Activated T-helper 1 cell treated with anti-CD3 and anti-CD28 coated beads, Interleukin-12 subunit alpha, Interleukin-12 subunit beta, Interleukin-2, Interleukin-4 antibody, amounts not matched to agents 30 ng/mL and 10 ng/mL and 1 ng/mL, durations not matched to agents 14 hours and 24 hours and 36 hours (primary cell): ENCODE results near the gene DTX1. TPM values are rescaled to one million over a fixed set of nuclear protein-coding genes. Genes with fewer than 3 reads are reported as not detected.
A peak's percentile ranks its signal among the peaks of the same experiment; 100 is the strongest.

Experiments used
- DNase-seq: peaks from one replicate; pipeline ENCODE4 v3.0.0; 2021; ENCODE audit warnings: low spot score
- H3K27ac Mint-ChIP-seq: one replicate; pipeline ENCODE4 v1.8.0; 2021; ENCODE audit warnings: mild to moderate bottlenecking, mixed read lengths
- H3K27me3 Mint-ChIP-seq: one replicate; pipeline ENCODE4 v1.8.0; 2022; ENCODE audit warnings: mild to moderate bottlenecking, moderate library complexity, mixed read lengths; ENCODE audit not compliant: insufficient read depth
- H3K36me3 Mint-ChIP-seq: one replicate; pipeline ENCODE4 v1.8.0; 2021; ENCODE audit warnings: low read depth, mixed read lengths
- H3K4me1 Mint-ChIP-seq: one replicate; pipeline ENCODE4 v1.8.0; 2021; ENCODE audit warnings: low read depth, mixed read lengths
- H3K4me3 Mint-ChIP-seq: one replicate; pipeline ENCODE4 v1.8.0; 2021; ENCODE audit warnings: mild to moderate bottlenecking, moderate library complexity, mixed read lengths
- H3K9me3 Mint-ChIP-seq: one replicate; pipeline ENCODE4 v1.8.0; 2021; ENCODE audit warnings: mixed read lengths
- intact Hi-C: fragments of 100-400 bp; cut with micrococcal nuclease; formaldehyde crosslinking; loops from one replicate; pipeline ENCODE4 v1.15.1; 2024
- total RNA-seq: library from RNA; stranded (reverse); gene quantifications from 2 replicates; pipeline ENCODE4 v1.2.3, GENCODE V29; 2022

DTX1 gene
- total RNA-seq, 1 donor from 2014 or later = 0.29 TPM

- H3K4me3 Mint-ChIP-seq = no peak overlapping the region
- no peaks in the 10 kb centered on the region for H3K27me3 Mint-ChIP-seq
- intact Hi-C loops = no loop called here
- no peak overlapping the region for H3K27ac Mint-ChIP-seq
- H3K9me3 Mint-ChIP-seq = no peaks in the 10 kb centered on the region
- H3K4me1 Mint-ChIP-seq = peaks cover 7% of the 10 kb centered on the region
- no peak for DNase-seq
- no peaks in the 10 kb centered on the region for H3K36me3 Mint-ChIP-seq
Measured at GRCh38 chr12:113069149-113069548, 12.6 kb downstream of the DTX1 start.

DNA sequence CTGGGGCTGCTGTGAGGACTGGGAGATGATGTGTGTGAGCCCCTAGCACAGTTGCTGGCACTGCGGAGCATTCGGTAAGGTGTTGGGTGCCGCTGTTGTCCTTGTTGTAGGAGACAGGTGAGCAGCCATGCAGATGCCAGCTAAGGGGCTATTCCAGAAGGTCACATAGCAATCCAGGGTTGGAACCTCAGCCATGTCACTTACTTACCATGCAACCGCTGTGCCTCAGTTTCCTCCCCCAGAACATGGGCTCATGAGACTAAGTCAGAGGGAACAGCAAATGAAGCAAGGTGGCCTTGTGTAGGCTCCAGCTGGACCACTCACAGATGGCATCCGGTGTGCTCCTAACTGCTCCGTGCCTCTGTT lies 13.2 kb downstream of the DTX1 start:
- no peak overlapping the region for H3K27ac Mint-ChIP-seq

GRCh38 chr12:113070117-113070906 lies 13.8 kb downstream of the DTX1 start:
- Mint-ChIP-seq H3K4me1 (peaks cover 8% of the 10 kb centered on the region), H3K36me3 (no peaks in the 10 kb centered on the region), H3K9me3 (no peaks in the 10 kb centered on the region), H3K27ac (peak overlapping the region; percentile 40), H3K27me3 (no peaks in the 10 kb centered on the region), H3K4me3 (no peak overlapping the region)
- intact Hi-C loops = no loop called here
- DNase-seq = peak; percentile 12

More for the DNA sequence above, 13.2 kb downstream of the DTX1 start:
- no peaks in the 10 kb centered on the region for H3K27me3 Mint-ChIP-seq
- no peak overlapping the region for H3K4me3 Mint-ChIP-seq
- H3K36me3 Mint-ChIP-seq = no peaks in the 10 kb centered on the region
- intact Hi-C loops = no loop called here
- no peak for DNase-seq
- H3K9me3 Mint-ChIP-seq = no peaks in the 10 kb centered on the region
- H3K4me1 Mint-ChIP-seq = peaks cover 7% of the 10 kb centered on the region

DNA sequence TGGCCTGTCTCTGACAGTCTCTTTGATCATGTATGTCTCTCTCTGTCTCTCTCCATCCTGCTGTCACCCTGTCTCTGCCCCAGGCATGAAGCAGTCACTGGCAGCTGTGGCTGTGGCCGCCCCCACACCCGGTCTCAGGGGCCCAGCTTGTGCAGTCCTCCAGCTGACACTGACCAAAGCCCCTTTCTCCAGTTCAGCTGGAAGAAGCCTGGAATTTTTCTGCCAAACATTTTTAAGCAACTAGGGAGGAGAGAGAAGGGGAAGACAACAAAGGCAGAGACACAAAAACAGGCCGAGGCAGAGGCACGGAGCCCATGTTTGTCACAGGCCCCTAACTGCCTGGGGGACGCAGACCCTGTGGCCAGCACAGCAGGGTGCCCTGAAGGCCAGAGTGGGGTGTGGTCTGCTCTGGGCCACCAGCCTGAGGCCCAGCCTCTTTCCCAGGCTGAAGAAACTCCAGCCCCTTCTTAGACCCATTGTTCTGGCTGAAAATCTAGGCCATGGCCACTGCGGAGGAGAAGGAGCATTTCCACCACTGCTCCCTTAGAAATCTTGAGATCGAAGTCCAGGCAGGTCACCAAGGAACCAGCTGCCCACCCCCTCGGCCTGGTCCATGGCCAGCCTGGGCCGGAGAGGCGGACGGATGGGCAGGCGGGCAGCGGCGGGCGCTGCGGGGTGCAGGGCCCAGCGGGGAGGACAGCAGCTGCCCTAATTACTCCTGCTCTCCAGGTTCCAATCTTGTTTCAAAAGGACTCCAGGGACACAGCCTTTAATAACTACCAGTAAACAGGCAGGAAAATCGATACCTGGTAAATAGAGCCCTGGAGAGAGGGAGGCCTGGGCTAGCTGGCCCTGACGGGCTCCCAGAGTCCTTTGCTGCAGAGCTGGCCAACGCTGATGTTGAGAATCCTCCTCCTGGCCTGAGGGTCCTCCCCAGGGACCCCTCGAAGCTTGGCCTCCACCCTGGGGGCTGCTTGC lies 14.9 kb downstream of the DTX1 start:
- Mint-ChIP-seq H3K4me3 (no peak overlapping the region), H3K27me3 (no peaks in the 10 kb centered on the region), H3K27ac (no peak overlapping the region), H3K36me3 (no peaks in the 10 kb centered on the region), H3K9me3 (no peaks in the 10 kb centered on the region), H3K4me1 (peaks cover 13% of the 10 kb centered on the region)
- no peak for DNase-seq
- intact Hi-C loops = no loop called here

- Mint-ChIP-seq H3K4me1 (peaks cover 13% of the 10 kb centered on the region), H3K4me3 (no peak overlapping the region), H3K9me3 (no peaks in the 10 kb centered on the region), H3K27ac (no peak overlapping the region), H3K36me3 (no peaks in the 10 kb centered on the region), H3K27me3 (no peaks in the 10 kb centered on the region)
- no peak for DNase-seq
- intact Hi-C loops = no loop called here
Measured at GRCh38 chr12:113072136-113072535, 15.6 kb downstream of the DTX1 start.

DNA sequence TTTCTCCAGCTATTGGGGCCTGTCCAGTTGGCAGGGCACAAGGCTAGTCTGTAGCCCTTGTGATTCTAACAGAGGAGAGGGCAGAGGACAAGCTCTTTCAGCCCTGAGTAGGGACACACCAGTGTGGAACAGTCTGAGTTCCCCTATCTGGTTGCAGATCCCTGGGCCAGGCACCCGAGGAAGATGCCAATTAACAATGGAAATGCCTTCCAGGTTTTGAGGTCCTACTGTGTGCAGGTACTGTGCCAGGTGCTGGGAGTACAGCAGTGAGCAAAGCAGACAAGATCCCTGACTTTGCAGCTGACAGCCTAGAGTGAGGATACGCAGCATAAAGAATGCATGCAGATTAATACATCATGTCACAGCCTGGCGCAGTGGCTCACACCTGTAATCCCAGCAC lies 17.1 kb downstream of the DTX1 start:
- no peak for DNase-seq
- no peak overlapping the region for H3K27ac Mint-ChIP-seq
- intact Hi-C loops = no loop called here
- no peaks in the 10 kb centered on the region for H3K27me3 Mint-ChIP-seq
- H3K36me3 Mint-ChIP-seq = no peaks in the 10 kb centered on the region
- H3K9me3 Mint-ChIP-seq = no peaks in the 10 kb centered on the region
- peaks cover 13% of the 10 kb centered on the region for H3K4me1 Mint-ChIP-seq
- no peak overlapping the region for H3K4me3 Mint-ChIP-seq

- Mint-ChIP-seq H3K4me1 (peaks cover 9% of the 10 kb centered on the region), H3K9me3 (no peaks in the 10 kb centered on the region), H3K27me3 (no peaks in the 10 kb centered on the region), H3K4me3 (no peak overlapping the region), H3K27ac (no peak overlapping the region), H3K36me3 (no peaks in the 10 kb centered on the region)
- no peak for DNase-seq
- intact Hi-C loops = no loop called here
Measured at GRCh38 chr12:113075137-113075683, 18.7 kb downstream of the DTX1 start.

DNA sequence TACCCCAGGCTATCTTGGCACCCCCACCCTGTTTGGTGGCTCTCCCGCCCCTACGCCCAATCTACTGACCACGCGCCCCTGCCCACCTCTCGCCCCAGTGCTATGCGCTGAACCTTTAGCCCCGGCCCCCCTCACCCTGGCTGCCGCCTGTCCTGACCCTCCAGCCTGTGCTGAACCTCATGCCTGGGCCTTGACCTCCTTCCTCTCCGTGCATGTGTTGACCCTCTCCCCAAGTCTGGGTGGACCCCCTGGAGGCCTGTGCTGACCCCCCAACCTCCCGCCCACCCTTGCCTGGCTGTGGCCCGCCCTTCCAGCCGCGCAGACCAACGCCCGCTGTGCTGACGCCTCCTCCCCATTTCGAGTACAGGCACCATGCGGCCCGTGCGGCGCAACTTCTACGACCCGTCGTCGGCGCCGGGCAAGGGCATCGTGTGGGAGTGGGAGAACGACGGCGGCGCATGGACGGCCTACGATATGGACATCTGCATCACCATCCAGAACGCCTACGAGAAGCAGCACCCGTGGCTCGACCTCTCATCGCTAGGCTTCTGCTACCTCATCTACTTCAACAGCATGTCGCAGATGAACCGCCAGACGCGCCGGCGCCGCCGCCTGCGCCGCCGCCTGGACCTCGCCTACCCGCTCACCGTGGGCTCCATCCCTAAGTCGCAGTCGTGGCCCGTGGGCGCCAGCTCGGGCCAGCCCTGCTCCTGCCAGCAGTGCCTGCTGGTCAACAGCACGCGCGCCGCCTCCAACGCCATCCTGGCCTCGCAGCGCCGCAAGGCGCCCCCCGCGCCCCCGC lies 20.7 kb downstream of the DTX1 start:
- no peak for DNase-seq
- no peaks in the 10 kb centered on the region for H3K9me3 Mint-ChIP-seq

DNA sequence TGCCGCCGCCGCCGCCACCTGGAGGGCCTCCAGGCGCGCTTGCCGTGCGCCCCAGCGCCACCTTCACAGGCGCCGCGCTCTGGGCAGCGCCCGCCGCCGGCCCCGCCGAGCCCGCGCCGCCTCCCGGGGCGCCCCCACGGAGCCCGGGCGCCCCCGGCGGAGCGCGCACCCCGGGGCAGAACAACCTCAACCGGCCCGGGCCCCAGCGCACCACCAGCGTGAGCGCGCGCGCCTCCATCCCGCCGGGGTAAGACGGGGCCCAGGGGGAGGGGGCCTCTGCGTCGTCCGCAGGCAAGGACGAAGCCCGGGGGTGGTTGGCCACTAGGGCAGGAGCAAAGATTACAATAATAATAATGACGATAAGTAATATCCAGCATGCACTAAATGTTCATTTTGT lies 21.3 kb downstream of the DTX1 start:
- Mint-ChIP-seq H3K36me3 (no peaks in the 10 kb centered on the region), H3K9me3 (no peaks in the 10 kb centered on the region), H3K4me1 (peaks cover 6% of the 10 kb centered on the region), H3K27ac (no peak overlapping the region), H3K4me3 (no peak overlapping the region), H3K27me3 (no peaks in the 10 kb centered on the region)
- intact Hi-C loops = no loop called here
- no peak for DNase-seq

More for the DNA sequence above, 20.7 kb downstream of the DTX1 start:
- intact Hi-C loops = no loop called here
- Mint-ChIP-seq H3K27me3 (no peaks in the 10 kb centered on the region), H3K4me3 (no peak overlapping the region), H3K4me1 (peaks cover 6% of the 10 kb centered on the region), H3K36me3 (no peaks in the 10 kb centered on the region), H3K27ac (no peak overlapping the region)

- H3K27ac Mint-ChIP-seq = no peak overlapping the region
- intact Hi-C loops = no loop called here
- H3K27me3 Mint-ChIP-seq = no peaks in the 10 kb centered on the region
- no peaks in the 10 kb centered on the region for H3K9me3 Mint-ChIP-seq
- H3K4me3 Mint-ChIP-seq = no peak overlapping the region
- H3K36me3 Mint-ChIP-seq = no peaks in the 10 kb centered on the region
- DNase-seq = no peak
- H3K4me1 Mint-ChIP-seq = peaks cover 6% of the 10 kb centered on the region
Measured at GRCh38 chr12:113081873-113082272, 25.3 kb downstream of the DTX1 start.

DNA sequence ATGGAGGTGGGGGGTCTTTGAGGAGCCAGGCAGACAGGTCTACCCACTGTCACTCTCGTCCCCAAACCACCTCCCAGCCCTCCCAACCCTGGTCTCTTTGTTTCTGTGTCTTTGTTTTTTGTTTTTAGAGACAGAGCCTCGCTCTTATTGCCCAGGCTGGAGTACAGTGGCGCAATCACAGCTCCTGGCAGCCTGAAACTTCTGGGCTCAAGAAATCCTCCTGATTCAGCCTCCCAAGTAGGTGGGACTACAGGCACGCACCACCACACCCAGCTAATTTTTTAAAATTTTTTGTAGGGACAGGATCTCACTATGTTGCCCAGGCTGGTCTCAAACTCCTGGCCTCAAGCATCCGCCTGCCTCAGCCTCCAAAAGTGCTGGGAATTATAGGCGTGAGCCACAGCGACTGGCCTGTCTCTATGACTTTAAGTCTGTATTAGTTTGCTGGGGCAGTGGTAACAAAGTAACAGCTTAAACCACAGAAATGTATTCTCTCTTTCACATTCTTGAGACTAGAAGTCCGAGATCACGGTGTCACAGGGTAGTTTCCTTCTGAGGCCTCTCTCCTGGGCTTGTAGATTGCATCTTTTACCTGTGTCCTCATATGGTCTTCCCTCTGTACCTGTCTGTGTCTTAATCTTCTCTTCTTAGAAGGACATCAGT lies 26.1 kb downstream of the DTX1 start:
- no peak for DNase-seq
- Mint-ChIP-seq H3K4me3 (no peak overlapping the region), H3K9me3 (no peaks in the 10 kb centered on the region), H3K4me1 (peaks cover 6% of the 10 kb centered on the region), H3K27me3 (no peaks in the 10 kb centered on the region), H3K27ac (no peak overlapping the region), H3K36me3 (no peaks in the 10 kb centered on the region)
- intact Hi-C loops = no loop called here

DNA sequence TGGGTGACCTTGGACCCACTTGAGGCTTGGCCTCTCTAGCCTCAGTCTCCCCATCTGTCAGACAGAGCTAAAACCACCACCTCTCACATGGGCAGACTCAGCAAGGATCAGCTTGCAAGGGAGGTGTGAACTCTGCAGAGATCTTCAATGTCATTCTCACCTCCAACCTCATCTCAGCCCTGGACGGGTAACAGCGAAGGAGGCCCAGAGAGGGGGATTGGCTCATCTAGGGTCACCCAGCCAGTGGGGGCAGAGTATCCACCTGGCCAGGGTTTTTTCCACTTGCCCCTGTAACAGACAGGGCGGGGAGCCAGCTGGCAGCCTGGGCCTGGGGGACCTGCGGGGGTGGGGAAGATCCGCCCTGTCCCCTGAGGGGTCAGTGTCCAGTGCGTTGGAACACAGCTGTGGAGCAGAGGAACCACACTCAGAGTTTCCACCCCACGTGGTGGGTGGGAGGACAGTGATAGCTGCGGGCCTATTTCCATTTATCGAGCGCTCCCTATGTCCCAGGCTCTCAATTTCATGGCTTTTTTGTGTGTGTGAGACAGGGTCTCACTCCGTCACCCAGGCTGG lies 27.4 kb downstream of the DTX1 start:
- Mint-ChIP-seq H3K4me3 (no peak overlapping the region), H3K27me3 (no peaks in the 10 kb centered on the region), H3K36me3 (no peaks in the 10 kb centered on the region), H3K9me3 (no peaks in the 10 kb centered on the region), H3K27ac (peak overlapping the region; percentile 35), H3K4me1 (peaks cover 6% of the 10 kb centered on the region)
- no peak for DNase-seq
- intact Hi-C loops = no loop called here
